Measurements from ENCODE around the gene PARP11.

DNA sequence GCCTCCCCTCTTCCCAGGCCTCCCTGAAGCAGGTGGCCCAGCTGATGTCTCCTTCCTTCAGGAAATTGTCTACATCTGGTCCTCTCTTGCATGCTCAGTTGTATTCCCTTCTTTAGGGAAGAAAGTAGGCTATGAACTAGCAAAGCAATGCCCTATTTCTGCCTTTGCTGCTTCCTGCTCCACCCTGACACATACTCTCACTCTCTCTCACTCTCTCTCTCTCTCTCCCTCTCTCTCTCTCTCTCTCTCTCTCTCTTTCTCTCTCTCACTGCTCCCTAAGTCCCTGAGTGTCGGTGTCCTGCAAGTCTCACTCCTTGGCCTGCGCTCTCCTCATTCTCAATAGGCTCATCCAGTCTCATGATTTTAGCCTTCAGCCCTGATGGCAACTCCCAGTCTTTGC lies 19.4 kb upstream of the PARP11 start:
- TF ChIP-seq, protein P1, sequence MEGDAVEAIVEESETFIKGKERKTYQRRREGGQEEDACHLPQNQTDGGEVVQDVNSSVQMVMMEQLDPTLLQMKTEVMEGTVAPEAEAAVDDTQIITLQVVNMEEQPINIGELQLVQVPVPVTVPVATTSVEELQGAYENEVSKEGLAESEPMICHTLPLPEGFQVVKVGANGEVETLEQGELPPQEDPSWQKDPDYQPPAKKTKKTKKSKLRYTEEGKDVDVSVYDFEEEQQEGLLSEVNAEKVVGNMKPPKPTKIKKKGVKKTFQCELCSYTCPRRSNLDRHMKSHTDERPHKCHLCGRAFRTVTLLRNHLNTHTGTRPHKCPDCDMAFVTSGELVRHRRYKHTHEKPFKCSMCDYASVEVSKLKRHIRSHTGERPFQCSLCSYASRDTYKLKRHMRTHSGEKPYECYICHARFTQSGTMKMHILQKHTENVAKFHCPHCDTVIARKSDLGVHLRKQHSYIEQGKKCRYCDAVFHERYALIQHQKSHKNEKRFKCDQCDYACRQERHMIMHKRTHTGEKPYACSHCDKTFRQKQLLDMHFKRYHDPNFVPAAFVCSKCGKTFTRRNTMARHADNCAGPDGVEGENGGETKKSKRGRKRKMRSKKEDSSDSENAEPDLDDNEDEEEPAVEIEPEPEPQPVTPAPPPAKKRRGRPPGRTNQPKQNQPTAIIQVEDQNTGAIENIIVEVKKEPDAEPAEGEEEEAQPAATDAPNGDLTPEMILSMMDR (IDR thresholded peaks at IDR 0.05; ENCODE audit: low read length): no peak
- no peak for TF ChIP-seq EZH2 (IDR thresholded peaks at IDR 0.05; ENCODE audit: borderline replicate concordance, low read length)
